ENCODE measurements around the gene FAM25C.
"Not testable (repeated sequence)": the region's sequence is repeated elsewhere in the genome, so short reads cannot be mapped to it uniquely, and the experiment has no call there.

The FAM25C gene

DNA sequence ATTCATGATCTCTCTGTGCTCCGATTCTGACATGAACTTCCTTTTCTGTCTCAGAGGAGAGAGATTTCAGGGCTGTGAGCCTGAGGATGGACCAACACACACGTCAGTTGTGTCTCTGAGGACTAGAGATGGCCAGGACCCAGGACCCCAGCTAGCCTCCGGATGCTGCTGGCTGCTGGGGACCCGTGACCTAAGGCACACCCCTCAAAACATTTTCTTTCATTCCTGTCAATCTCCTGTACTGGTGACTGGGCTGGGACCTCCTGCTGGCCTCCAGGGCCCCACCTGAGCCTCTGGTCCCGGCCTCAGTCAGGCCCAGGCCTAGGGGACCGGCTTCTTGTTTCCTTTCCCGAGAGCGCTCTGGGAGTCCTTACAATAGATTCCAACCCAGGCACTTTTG, 42.4 kb downstream of the FAM25C start:
- not testable (repeated sequence) for DNase-seq (ENCODE audit: low read depth in 2 of 2)

DNA sequence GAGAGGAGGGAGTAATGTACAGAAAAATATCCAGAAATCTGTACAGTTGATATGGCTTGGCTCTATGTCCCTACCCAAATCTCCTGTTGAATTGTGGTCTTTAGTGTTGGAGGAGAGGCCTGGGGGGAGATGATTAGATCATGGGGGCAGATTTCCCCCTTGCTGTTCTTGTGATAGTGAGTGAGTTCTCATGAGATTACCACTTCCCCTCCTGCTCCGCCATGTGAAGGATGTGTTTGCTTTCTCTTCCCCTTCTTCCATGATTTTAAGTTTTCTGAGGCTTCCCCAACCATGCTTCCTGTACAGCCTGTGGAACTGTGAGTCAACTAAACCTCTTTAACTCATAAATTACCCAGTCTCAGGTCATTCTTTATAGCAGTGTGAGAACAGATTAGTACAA, 52.2 kb downstream of the FAM25C start:
- not testable (repeated sequence) for DNase-seq (ENCODE audit: low read depth in 2 of 2)

Data from stimulated activated CD8-positive, alpha-beta memory T cell treated with anti-CD3 and anti-CD28 coated beads, Interleukin-7, amount 100 ng/mL, for 1 hour (primary cell).